GM18867 (cell line): Measurements from ENCODE around the gene CLEC1A.
"Not testable (repeated sequence)": the region's sequence is repeated elsewhere in the genome, so short reads cannot be mapped to it uniquely, and the experiment has no call there.

ENCODE experiments used
- ATAC-seq: cut with Tn5 transposase; IDR thresholded peaks from one replicate; pipeline ENCODE4 v1.9.1; 2021; ENCODE audit warnings: mild to moderate bottlenecking, moderate library complexity; ENCODE audit not compliant: unreplicated experiment

Gene CLEC1A

DNA sequence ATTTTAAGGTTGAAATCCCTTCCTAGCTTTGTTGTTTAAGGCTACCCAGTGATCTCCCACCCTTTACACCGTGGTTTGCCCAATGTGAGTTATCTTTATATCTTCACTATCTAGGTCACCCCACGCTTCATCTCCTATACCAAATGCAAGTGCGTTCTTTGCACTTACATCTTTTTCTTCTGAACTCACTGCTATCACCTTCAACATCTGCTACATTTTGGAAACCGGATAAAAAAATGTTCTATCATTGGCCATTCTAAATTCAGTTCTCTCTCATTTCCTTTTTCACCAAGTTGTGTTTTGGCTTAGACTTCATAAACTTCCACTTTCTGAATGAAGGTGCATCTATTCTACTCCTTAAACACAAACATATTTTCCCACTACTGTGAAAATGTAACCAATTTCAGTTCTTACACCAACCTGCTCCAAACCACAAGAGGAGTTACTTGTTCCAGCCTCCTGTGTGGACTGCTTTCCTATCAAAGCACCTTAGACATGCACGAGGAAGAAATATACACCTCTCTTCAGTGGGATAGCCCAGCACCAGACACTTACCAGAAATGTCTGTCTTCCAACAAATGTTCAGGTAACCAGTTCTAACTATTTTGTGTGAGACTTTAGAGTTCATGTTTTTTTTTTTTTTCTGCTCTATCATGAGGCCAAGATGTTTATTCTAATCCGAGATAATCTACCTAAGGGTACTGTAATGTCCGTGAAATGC is 46.4 kb downstream of the CLEC1A start:
- no peak for ATAC-seq

DNA sequence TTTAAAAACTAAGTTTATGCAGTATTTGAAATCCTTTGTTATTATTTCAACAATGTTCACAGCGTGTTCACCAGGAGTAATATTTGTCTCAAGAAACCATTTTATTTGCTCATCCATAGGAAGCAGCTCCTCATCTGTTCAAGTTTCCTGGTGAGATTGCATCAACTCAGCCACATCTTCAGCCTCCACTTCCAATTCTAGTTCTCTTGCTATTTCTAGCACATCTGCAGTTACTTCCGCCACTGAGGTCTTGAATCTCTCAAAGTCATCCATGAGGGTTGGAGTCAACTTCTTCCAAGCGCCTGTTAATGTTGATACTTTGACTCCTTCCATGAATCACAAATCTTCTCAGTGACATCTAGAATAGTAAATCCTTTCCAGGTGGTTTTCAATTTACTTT is 50.3 kb downstream of the CLEC1A start:
- no peak for ATAC-seq

DNA sequence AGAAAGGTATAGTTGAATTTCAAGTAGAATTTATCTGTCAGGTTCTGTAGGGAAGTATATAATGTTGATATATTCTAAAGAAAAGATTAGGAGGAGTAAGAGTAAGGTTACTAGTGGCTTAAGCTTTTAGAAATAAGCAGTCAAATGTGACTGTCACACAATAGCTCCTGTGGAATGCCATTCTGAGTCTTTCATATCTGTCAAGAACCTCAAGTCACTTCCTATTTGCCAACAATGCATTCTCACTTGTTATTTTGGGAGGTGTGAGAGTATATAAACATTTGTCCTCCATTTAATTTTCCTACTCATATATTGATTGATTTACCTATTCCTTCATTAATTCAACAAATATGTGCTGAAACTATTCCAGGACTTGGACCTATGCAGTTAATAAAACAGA is 56.6 kb downstream of the CLEC1A start:
- ATAC-seq, result no peak

DNA sequence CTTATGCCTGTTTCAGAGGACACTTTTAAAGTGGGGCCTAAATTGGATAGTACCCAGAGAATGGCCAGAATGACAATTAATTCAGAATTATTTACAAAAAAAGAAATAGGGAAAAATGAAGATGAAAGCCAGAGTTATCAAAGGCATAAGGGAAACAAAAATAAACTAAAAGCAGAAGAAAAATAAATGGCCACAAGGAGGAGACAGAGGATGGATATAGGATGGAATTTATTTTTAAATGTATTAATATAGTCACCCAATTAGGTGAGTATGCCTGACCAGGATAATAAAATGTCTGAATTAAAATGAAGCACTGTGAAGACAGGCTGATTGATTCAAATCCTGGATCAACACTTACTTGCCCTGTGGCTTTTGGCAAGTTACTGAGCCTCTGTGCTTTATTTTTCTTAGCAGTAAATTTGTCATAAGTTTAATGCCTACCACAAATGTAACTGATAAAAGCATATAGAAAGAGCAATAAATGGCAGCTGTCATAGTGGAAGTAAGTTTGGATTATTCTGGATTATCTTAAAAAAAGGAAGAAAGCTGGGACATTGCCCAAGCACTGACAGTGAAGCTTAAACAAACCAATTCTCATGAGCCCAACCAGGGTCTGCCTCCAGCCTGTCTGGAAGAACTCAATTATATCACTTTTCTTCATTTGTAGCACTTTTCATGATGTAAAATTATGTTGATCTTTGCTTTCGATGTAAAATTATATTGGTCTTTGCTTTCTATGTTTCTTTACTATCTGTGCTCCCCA is 64.8 kb downstream of the CLEC1A start:
- no peak for ATAC-seq

DNA sequence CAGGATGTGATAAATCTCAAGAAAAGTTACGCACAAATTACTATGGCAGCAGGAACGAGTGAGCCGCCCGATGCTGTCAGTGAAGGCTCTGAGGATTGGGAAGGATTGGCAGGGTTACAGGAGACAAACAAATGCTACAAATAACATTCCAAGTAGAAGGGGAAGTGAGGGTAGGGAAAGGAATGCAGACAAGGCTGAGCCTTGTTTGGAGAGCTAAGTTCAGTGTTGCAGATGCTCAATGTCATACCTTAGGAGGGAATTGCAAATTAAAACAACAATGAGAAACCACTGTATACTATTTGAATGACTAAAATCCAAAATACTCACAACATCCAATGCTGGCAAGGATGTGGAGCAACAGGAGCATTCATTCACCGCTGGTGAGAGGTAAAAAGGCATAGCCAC is 67.0 kb downstream of the CLEC1A start:
- no peak for ATAC-seq

DNA sequence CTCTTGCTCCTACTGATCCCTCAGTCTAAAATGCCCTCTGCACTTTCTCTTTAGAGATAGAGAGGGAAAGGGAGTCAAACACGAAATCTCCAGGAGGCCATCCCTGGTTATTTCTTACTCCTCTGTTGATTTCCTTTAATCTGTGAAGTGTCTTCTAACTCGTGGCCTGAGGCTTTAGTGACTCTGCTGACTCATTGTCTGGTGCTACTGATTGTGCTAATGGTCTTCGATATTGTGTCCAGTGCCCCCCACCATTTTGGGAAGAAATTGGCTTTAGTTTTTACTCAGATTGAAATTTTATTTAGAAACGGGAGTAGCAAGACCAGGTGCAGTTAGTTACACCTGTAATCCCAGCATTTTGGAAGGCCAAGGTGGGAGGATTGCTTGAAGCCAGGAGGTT is 67.5 kb downstream of the CLEC1A start:
- no peak for ATAC-seq

DNA sequence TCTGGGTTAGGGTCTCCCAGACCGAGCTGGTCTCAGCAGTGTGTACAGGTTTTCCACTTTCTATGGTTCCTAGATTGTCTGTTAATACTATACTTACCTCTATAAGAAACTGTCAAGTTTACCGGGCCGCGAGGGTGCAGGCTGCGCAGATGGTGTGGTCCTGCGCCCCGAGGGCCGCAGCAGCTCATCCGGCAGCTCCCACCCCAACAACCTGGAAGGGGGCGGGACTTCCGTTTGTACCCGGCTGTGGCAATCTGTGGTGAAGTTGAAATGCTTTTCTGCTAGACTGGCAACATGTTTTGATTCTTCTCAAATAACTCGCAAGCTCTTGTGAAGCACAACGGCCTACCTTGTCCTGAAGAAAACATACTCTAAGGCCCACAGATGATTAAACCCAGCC is 68.3 kb downstream of the CLEC1A start, which contains the start of gene CLEC9A:
CLEC9A (plus strand) TSS at position 237 of the 400 bp plus-strand sequence. CDS start 22,006 bp downstream, outside the sequence.
- ATAC-seq, result no peak

DNA sequence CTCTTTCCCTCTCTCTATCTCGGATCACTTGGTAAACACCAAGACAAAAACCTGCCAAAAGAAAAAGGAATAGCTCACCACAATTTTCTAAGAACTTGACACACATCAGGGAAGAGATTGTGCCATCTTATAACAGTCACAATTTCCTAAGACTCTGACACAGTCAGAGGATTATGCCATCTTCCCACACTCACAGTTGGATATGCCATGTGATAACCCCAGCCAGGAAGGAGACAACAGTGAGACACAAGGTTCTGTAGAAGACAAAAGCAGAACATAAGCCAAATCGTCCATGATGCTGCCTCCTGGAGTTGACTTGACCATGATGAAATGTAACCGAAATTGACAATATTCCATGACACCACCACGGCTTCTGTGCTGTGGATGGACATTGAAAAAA is 71.1 kb downstream of the CLEC1A start:
- no peak for ATAC-seq

DNA sequence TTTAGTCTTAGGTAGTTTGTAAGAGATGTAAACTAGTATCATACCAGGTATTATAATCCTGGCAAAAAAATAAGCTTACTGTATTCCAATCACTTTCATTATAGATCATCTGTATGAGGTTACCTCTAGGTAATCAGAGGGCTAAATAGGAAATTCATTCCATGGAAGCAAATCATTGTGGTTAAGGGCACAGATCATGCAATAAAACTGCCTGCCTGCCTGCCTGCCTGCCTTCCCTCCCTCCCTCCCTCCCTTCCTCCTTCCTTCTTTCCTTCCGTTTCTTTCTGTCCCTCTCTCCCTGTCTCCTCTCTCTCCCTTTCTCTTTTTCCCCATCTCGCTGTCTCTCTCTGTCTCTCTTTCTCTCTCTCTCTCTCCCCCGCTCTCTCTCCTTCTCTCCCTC is 71.5 kb downstream of the CLEC1A start:
- no peak for ATAC-seq

DNA sequence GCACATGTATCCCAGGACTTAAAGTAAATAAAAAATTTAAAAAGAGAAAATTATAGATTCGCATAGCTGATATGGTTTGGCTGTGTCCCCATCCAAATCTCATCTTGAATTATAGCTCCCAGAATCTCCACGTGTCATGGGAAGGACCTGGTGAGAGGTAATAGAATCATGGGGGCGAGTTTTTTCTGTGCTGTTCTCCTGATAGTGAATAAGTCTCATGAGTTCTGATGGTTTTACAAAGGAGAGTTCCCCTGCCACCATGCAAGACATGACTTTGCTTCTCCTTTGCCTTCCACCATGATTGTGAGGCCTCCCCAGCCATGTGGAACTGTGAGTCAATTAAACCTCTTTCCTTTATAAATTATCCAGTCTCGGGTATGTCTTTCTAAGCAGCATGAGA is 72.1 kb downstream of the CLEC1A start:
- ATAC-seq, result not testable (repeated sequence)

DNA sequence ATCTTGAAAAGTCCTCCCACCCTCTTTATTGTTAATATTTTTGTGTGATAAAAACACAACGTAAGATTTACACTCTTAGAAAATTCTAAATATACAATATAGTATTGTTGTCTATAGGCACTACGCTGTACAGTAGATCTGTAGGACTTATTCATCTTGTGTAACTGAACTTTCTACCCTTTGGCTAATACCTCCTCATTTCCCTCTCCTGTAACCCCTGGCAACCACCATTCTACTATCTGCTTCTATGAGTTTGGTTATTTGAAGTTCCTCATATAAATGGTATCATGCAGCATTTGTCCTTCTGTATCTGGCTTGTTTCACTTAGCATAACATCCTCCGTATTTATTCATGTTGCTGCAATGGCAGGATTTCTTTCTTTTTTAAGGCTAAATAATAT is 73.5 kb downstream of the CLEC1A start:
- ATAC-seq, result no peak

DNA sequence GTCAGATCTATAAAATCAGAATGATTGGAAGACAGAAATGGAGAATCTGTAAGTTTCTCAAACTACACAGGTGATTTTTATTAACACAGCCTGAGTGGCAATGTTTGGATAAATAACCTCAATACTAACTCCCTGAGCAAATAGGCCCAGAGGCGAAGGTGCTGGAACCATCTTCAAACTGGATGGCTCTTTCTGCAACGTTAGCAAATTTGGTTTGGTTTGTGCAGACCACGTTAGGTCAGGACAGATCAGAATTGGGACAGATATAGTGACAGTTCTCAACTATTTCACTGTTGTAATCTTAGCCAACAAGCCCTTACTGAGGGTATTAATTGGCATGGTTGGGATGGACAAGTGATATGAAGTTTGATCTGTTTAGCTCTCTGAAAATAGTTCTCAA is 77.4 kb downstream of the CLEC1A start:
- no peak for ATAC-seq
